Activated CD8-positive, alpha-beta memory T cell treated with anti-CD3 and anti-CD28 coated beads, Interleukin-2, amount 50 U/mL, for 1 hour (primary cell): Measurements from ENCODE around the gene PBX3.

Source experiments
- DNase-seq: peaks from one replicate; pipeline ENCODE4 v3.0.0-alpha.2; 2020; ENCODE audit errors: extremely low read depth

PBX3 gene

DNA sequence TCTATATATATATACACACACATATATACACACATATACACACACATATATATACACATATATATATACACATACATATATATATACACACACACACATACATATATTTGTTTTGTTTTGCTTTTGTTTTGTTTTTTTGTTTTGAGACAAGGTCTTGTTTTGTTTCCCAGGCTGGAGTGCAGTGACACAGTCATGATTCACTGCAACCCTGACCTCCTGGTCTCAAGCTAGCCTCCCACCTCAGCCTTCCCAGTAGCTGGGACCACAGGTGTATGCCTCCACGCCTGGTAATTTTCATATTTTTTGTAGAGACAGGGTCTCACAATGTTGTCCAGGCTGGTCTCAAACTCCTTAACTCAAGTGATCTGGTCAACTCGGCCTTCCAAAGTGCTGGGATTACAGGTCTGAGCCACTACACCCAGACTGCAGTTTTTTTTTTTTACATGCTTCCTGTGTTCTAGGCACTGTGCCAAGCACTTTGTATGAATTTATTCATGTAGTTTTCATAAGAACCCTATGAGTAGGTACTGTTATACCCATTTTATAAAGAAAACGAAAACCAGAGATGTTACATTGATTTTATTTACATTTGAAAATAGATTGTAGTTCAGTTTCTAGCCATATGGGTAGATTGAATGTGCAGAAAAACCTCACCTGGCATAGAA is 120.7 kb downstream of the PBX3 start:
- no peak for DNase-seq

DNA sequence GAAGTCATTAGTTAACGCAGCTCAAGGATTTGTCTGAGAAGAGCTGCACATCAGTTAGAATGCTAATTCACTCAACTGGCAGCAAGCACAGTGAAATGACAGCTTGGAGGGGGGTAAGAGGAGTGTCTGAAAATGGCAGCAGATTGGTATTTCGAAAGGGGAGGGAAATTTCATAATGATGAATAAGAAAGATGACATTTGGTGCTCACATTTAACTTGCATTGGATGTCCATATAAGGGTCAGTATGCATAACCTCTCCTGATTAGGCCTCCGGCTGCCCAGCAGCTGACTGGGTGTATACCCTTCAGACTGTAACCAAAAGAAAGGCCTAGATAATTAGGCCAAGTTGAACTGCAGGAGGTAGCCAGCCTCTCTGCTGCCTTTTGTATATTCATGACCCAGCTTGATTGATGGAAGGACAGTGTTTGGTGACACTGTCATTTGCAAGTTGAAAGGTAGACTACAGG is 131.0 kb downstream of the PBX3 start:
- no peak for DNase-seq

- DNase-seq, result no peak
Observed at GRCh38 chr9:125881042-125881441, 133.9 kb downstream of the PBX3 start.

DNA sequence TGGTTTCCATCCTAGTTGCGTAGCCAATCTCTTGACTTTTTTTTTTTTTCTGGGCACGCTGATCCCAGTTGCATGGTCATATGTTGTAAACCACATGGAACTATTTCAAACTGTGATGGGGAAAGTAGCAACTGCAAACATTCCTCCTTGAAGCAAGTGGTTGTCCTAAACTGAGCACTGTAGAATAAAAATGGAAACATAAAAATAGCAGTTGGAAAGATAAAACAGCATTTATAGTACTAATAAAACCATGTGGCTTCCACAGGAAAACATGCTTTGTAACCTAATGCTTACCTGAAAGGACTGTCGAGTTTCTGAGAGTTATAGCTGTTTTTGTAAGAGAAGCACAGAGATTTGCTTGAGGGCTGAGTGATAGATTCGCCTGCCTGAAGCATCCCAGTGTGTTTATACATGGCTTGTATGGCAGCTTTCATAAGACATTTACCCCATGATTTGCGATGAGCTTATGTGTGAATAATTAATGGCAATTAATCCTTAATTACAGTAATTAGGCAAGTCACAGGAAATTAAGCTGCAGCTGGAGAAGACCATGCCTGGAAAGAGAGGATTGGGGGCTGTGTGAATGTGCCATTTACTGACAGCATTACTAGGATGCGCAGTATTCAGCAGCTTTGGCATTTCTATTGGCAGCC is 136.5 kb downstream of the PBX3 start:
- DNase-seq, result no peak

- no peak for DNase-seq
Observed at GRCh38 chr9:125884218-125884595, 137.0 kb downstream of the PBX3 start.

DNA sequence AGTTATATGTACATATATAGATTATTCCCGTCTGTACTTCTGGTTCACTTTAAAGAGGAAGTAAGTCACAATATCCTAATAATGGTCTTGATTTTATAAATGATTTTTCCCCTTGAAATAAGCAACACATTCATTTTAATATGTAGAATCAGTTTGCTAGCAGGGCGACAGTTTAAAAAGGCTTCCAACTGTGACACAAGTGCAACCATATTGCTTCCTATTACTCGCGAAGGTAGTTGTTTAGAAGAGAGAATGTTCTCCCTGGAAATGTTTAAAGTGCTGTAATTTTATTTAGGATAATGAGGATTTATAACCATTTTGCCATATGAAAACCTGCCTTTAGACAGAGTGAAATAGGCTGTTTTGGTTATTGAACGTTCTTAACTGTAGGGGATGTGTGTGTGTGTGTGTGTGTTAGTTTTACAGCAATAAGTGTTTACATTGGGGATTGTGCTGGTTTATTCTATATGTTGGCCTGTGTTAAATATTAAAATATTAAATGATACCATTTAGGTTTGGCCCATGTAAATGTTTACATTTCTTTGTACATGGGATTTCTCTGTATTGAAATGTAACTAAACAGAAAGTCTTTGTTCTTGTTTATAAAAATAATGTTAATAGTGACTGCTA is 138.3 kb downstream of the PBX3 start:
- no peak for DNase-seq

DNA sequence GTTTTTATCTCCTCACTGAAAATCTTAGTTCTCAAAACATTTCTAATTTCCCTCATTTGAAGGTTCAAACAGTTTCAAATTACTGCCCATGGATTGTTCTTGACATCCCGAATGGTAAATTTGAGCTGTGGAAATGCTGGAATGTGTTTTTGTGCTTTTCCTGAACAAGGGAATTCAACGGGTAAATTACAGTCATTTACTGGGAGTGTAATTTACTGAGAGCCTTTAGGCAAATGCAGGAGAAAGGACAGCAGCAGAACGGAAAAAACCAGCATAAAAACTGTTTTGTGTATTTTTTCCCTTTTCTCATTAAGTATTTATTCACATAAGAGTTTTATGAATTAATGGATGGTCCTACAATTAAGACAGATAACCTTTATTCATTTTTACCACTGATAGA is 139.2 kb downstream of the PBX3 start:
- no peak for DNase-seq

DNA sequence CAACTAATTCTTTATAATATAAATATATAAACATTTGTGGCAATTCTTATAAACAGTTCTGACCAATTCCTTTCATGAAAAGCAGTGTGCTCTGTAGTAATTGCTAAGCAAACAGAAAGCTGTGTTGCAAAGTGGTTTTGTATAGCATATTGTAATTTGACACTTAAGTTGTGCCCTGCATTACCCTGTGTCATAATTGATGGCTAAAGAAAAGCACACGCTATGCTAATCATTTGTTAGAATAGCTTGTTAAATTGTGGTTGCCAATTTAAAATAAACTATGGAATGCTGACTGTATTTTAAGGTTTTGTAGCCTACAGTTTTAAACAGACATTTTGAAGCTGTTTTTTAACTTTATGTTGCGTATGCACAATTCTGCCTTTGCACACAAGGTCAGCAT is 140.0 kb downstream of the PBX3 start:
- no peak for DNase-seq

- no peak for DNase-seq
Observed at GRCh38 chr9:125888211-125888610, 141.0 kb downstream of the PBX3 start.

GRCh38 chr9:125889112-125889475 is 141.9 kb downstream of the PBX3 start:
- no peak for DNase-seq

- no peak for DNase-seq
Observed at GRCh38 chr9:125889476-125890419, 142.6 kb downstream of the PBX3 start.

- no peak for DNase-seq
Observed at GRCh38 chr9:125890826-125891225, 143.7 kb downstream of the PBX3 start.

- DNase-seq, result no peak
Observed at GRCh38 chr9:125893277-125893676, 146.1 kb downstream of the PBX3 start.

- no peak for DNase-seq
Observed at GRCh38 chr9:125894566-125894965, 147.4 kb downstream of the PBX3 start.

DNA sequence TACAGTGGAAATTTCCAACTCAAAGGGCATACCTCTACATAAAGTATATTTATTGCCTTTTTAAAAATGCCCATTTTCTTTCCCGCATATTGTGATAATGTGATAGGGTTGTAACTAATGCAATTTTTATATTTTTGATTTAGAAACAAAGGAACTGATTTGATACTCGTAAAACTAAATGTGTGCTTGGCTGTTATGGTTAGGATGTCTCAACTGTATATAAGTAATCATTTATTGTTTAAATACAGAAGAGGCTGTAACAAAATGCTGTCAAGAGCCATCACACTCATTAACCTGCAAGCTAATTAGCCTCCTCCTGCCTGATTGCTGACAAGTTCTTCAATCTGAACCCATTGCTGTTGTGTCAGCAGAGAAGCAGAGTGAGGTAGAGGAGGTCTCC is 149.2 kb downstream of the PBX3 start:
- no peak for DNase-seq

GRCh38 chr9:125896964-125897363 is 149.8 kb downstream of the PBX3 start:
- DNase-seq, result no peak

DNA sequence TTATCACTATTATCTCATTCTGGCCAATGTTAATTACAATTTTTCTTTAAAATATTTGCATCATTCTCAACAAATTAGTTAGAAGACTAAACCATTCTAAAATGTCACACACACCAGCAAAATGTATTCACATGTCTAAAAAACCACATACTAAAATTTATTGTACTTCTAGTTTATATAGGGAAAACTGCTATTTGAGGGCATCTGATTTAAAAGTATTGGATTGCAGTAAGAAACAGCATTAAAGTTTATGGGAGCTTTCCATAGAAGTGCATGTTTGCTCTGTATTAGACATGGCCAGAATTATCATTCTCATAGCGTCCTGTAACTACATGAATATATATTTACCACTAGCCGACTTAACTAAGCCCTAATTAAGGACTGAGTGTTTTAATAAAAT is 150.3 kb downstream of the PBX3 start:
- DNase-seq, result no peak

DNA sequence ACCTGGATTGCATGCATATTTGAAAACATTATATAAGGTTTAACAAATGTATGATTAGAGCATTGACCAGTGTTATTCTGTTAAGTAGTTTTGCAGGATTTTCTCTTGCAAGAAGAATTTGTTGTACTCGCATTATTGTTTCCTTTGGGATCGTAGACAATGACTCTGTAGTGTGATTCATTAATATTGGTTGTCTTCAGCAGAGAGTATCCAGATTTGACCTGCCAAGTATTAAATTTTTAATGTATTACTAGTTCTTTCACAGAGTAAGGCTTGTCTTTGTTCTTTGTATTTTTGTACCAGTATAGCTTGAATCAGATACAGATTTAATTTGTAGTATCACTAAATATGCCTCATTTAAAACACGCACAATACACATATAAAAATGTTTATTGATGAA is 155.0 kb downstream of the PBX3 start:
- no peak for DNase-seq

DNA sequence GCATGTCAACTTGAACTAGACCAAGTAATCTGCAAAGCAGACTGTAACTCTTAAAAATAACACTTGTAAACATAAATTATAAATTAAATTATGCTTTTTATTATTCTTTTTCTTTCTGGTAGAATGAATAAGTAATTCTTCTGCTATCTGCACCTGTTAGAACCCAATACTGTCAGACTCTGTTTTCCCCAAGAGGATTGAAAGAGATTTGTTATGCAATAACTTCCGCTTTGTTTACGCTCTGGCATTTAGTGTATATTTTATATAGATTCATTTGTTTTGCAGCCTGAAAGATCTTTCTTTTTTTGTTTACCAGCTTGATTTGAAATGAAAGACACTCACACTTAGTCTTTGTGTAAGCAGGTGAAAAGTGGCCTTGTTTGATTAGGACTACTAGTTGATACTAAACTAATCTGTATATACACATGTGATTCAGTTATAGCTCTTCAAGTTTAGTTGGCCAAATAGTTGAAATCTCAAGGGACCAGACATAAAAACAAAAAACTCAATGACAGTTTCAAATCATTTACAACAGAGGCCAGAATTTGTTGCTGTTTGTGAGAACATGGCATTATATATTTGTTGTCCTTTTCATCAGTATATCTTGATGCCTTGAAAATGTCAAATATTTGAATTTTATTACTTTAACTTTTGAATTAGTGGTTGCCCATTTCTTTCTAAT is 155.8 kb downstream of the PBX3 start:
- no peak for DNase-seq

DNA sequence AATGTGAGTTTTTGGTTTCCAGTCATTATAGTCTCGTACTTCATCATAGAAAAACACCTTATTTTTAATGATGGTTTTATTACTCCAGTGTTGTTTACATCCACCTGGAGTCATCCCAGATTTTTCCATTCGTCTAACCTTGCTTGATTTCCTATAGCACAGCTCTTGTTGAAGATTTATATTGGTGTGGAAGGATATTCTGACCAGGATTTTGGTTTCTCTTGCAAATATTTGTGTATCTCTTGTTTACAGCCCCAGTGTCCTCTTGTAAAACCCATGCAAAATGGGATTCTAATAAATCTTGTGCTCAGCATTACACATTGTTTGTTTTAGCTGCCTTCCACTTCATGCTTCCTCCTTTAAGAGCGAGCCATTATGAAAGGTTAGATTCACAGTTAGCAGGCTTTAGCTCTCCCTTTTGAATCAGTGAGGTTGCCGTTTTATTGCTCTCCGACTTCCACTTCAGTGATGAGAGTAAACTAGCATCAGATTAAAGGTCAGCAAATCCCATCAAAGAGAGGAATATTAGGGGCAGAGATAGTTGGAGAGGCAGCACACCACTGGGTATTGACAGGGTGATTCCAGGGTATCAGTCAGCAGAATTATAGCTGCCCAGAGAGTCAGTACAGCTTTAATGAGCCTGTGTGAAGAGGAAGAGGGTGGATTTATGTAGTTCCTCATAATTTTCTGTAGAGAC is 157.1 kb downstream of the PBX3 start:
- DNase-seq, result no peak

DNA sequence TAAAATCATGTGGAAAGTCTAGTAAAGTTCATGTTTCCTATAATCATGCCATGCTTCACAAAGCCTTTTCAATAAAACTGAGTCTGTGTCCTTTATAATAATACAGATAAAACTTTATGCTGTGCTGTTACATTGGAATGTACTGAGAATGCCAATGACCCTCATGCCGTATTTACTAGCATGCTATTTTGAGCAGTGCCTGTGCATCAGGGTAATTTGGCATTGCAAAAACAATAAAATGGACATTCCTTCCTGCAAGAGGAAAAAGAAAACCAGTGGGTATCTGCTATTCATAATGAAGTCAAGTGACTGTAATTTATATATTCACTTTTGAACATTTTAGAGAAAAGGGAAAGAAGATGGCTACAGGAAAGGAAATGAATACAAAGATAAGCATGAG is 159.0 kb downstream of the PBX3 start:
- no peak for DNase-seq
